Measurements from ENCODE around the gene LRRC55. TPM values are rescaled to one million over a fixed set of nuclear protein-coding genes. Genes with fewer than 3 reads are reported as not detected.

LRRC55 gene
- total RNA-seq, 1 experiment from 2014 or later = not detected

GRCh38 chr11:57207168-57207567, 25.4 kb downstream of the LRRC55 start:
- Histone ChIP-seq H3K9me3 (ENCODE audit: control insufficient read depth in 1 of 2, insufficient read depth in 1 of 2, low read depth in 1 of 2, low read length in 2 of 2) (no peaks in the 10 kb centered on the region), H3K36me3 (ENCODE audit: control insufficient read depth in 1 of 2, insufficient read depth in 2 of 2, low read length in 2 of 2) (no peaks in the 10 kb centered on the region), H3K9me2 (ENCODE audit: insufficient read depth) (no peaks in the 10 kb centered on the region), H3K9ac (ENCODE audit: low read length) (no peak overlapping the region), H2AFZ (ENCODE audit: low read depth, low read length, poor library complexity, severe bottlenecking) (no peak overlapping the region), H3K79me2 (ENCODE audit: insufficient read depth, low read length) (no peaks in the 10 kb centered on the region), H4K20me1 (ENCODE audit: insufficient read depth) (no peaks in the 10 kb centered on the region), H3K4me1 (ENCODE audit: control insufficient read depth in 1 of 2, insufficient read depth in 2 of 2, low read length in 2 of 2) (no peaks in the 10 kb centered on the region), H3K27me3 (ENCODE audit: insufficient read depth, low read length) (peaks cover 34% of the 10 kb centered on the region), H3K4me3 (replicated peaks in 1 of 2; ENCODE audit: low read depth in 1 of 2, low read length in 2 of 2) (no peak overlapping the region), H3K4me2 (ENCODE audit: low read length) (no peak overlapping the region), H3K27ac (ENCODE audit: low read depth, low read length) (no peak overlapping the region)
- CTCF ChIA-PET = no interaction called here
- DNase-seq (ENCODE audit: low read depth, low spot score) = no peak
- intact Hi-C loops (cut with micrococcal nuclease) = loop anchor here (10.0 kb wide), 1 partner anchor 58 kb away; no protein-coding TSS in a partner anchor
- RAD21 ChIA-PET (ENCODE audit: low non-redundant PET in 1 of 2, low total read pairs in 2 of 2, uncharacterized antibody in 2 of 2, unreplicated experiment in 2 of 2) = no interaction called here
- TF ChIP-seq CEBPB (IDR thresholded peaks at IDR 0.05; ENCODE audit: low read depth) (no peak), ATF3 (IDR thresholded peaks at IDR 0.05) (no peak), ZBTB33 (IDR thresholded peaks at IDR 0.05; ENCODE audit: extremely low read depth, insufficient replicate concordance, low read length) (no peak), SRF (IDR thresholded peaks at IDR 0.05; ENCODE audit: low read depth) (no peak), ZNF274 (IDR thresholded peaks at IDR 0.05; ENCODE audit: low read depth, low read length) (no peak), CTCF (IDR thresholded peaks at IDR 0.05 in 2 of 3, conservative IDR thresholded peaks at IDR 0.05 in 1 of 3; ENCODE audit: borderline replicate concordance in 1 of 3, insufficient read depth in 1 of 3, low read depth in 2 of 3, low read length in 2 of 3) (no peak)
- ATAC-seq = no peak
- no TSS peak for BruUV-seq (replicated peaks)
- POLR2A ChIA-PET = no interaction called here
